Dendritic cell treated with granulocyte-macrophage colony-stimulating factor and Interleukin-4, amounts not matched to agents 40 ng/mL and 50 ng/mL, for 4 days (primary cell): ENCODE data around the gene MERTK.

ENCODE experiments used
- H3K27ac Mint-ChIP-seq: one replicate; pipeline ENCODE4 v1.8.0; 2022; ENCODE audit warnings: mild to moderate bottlenecking, mixed read lengths
- H3K27me3 Mint-ChIP-seq: one replicate; pipeline ENCODE4 v1.8.0; 2022; ENCODE audit warnings: mild to moderate bottlenecking, mixed read lengths
- H3K36me3 Mint-ChIP-seq: one replicate; pipeline ENCODE4 v1.8.0; 2022; ENCODE audit warnings: low read depth, mixed read lengths
- H3K4me1 Mint-ChIP-seq: one replicate; pipeline ENCODE4 v1.8.0; 2022; ENCODE audit warnings: low read depth, mixed read lengths
- H3K4me3 Mint-ChIP-seq: one replicate; pipeline ENCODE4 v1.8.0; 2022; ENCODE audit warnings: mild to moderate bottlenecking, moderate library complexity, mixed read lengths
- H3K9me3 Mint-ChIP-seq: one replicate; pipeline ENCODE4 v1.8.0; 2022; ENCODE audit warnings: mixed read lengths
- intact Hi-C: fragments of 100-400 bp; cut with micrococcal nuclease; formaldehyde crosslinking; loops from one replicate; pipeline ENCODE4 v1.15.0; 2022

The MERTK gene

GRCh38 chr2:112048236-112048592 lies 149.8 kb downstream of the MERTK start:
- no peak overlapping the region for H3K4me3 Mint-ChIP-seq
- intact Hi-C loops = loop anchor here (2.0 kb wide), 1 partner anchor 161 kb away; no protein-coding TSS in a partner anchor
- no peaks in the 10 kb centered on the region for H3K36me3 Mint-ChIP-seq
- no peaks in the 10 kb centered on the region for H3K9me3 Mint-ChIP-seq
- peaks cover 25% of the 10 kb centered on the region for H3K4me1 Mint-ChIP-seq
- H3K27me3 Mint-ChIP-seq = no peaks in the 10 kb centered on the region
- H3K27ac Mint-ChIP-seq = no peak overlapping the region

DNA sequence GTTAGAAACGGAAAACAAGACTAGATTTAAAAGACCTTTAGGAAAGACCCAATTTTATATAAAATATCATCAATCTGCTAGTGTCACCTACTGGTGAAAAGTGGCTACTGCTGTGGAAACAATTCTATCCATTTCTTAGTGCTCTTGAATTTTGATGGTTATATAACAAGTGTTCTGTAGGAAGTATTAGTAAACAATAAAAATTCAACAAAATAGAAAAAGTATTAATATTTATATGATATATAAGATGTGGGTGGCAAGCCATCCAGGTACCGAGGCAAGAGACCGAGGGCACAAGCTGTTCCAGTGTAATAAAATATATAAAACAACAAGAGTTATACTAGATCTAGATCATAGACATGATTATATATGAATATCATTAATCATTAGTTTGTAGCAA lies 150.5 kb downstream of the MERTK start:
- H3K36me3 Mint-ChIP-seq = no peaks in the 10 kb centered on the region
- H3K4me3 Mint-ChIP-seq = no peak overlapping the region
- H3K27me3 Mint-ChIP-seq = no peaks in the 10 kb centered on the region
- peaks cover 27% of the 10 kb centered on the region for H3K4me1 Mint-ChIP-seq
- H3K27ac Mint-ChIP-seq = no peak overlapping the region
- H3K9me3 Mint-ChIP-seq = no peaks in the 10 kb centered on the region
- intact Hi-C loops = loop anchor here (2.0 kb wide), 1 partner anchor 162 kb away; no protein-coding TSS in a partner anchor

GRCh38 chr2:112050316-112050715 lies 151.9 kb downstream of the MERTK start:
- peaks cover 27% of the 10 kb centered on the region for H3K4me1 Mint-ChIP-seq
- no peaks in the 10 kb centered on the region for H3K27me3 Mint-ChIP-seq
- no peak overlapping the region for H3K4me3 Mint-ChIP-seq
- H3K27ac Mint-ChIP-seq = no peak overlapping the region
- H3K9me3 Mint-ChIP-seq = no peaks in the 10 kb centered on the region
- intact Hi-C loops = loop anchor here (10.0 kb wide), 1 partner anchor 204 kb away; the partner anchor contains the start of gene ZC3H8
- peaks cover 8% of the 10 kb centered on the region for H3K36me3 Mint-ChIP-seq

- H3K4me3 Mint-ChIP-seq = peak overlapping the region; percentile 97
- H3K27me3 Mint-ChIP-seq = no peaks in the 10 kb centered on the region
- peaks cover 25% of the 10 kb centered on the region for H3K36me3 Mint-ChIP-seq
- H3K4me1 Mint-ChIP-seq = peaks cover 38% of the 10 kb centered on the region
- intact Hi-C loops = loop anchor here (10.0 kb wide), 1 partner anchor 201 kb away; the partner anchor contains the start of gene ZC3H8
- H3K9me3 Mint-ChIP-seq = no peaks in the 10 kb centered on the region
- H3K27ac Mint-ChIP-seq = peak overlapping the region; percentile 94
Observed at GRCh38 chr2:112053917-112054846, 155.8 kb downstream of the MERTK start.

- peak within 1 kb of the TSS; percentile 97 for H3K4me3 Mint-ChIP-seq
- no peaks in the 10 kb centered on the region for H3K9me3 Mint-ChIP-seq
- peaks cover 29% of the 10 kb centered on the region for H3K36me3 Mint-ChIP-seq
- peaks cover 31% of the 10 kb centered on the region for H3K4me1 Mint-ChIP-seq
- H3K27me3 Mint-ChIP-seq = no peaks in the 10 kb centered on the region
- intact Hi-C loops = loop anchor here (5.0 to 10.0 kb wide), 2 partner anchors 200 to 227 kb away; partner anchors contain the start of gene ZC3H8
- peak within 1 kb of the TSS; percentile 94 for H3K27ac Mint-ChIP-seq
Observed at GRCh38 chr2:112054847-112055729, 156.7 kb downstream of the MERTK start, which contains the start of gene TMEM87B. TSS of gene TMEM87B (plus strand) at chr2:112055269. CDS start at chr2:112055592, 323 bp downstream.

DNA sequence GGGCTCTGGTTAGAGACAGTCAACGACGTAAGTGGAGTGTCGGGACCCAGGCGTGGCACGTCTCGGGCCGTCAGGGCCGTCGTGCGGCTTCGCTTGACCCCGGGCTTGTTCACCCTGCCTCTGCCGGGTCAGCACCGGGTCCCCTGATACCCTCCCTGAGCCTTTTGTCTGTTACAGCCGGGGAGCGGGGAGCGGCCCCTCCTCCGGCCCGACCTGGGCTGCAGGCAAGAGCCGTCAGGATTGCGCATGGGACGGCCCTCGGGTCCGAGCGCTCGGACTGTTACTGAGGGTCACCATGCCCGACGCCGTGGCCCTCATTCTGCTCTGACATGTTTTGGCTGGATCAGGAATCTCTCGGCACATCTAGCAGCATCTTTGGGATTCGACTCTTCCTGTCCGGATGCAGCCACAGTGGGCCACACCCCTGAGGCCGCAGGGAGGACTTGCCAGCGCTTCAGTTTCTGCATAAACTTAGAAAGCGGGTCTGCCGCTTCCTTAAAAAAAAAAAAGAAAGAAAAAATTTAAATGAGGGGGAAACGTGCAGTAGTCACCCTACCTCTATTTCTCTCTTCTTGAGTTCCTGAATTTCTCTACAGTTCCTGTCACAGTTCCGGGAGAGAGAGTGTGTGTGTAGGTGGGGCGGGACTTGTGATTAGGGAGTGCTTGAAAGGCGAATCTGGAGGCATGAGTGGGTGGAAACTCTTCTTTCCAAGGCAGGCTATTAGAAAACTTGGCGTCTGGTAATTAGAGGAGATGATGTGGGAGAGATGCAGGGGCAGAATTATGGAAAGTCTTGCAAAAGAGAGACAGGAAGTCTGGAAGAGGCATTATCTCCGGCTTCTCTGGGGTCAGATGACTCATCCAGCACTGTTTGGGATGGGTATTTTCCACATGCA lies 157.6 kb downstream of the MERTK start:
- Mint-ChIP-seq H3K27ac (peak overlapping the region; percentile 94), H3K27me3 (no peaks in the 10 kb centered on the region)

DNA sequence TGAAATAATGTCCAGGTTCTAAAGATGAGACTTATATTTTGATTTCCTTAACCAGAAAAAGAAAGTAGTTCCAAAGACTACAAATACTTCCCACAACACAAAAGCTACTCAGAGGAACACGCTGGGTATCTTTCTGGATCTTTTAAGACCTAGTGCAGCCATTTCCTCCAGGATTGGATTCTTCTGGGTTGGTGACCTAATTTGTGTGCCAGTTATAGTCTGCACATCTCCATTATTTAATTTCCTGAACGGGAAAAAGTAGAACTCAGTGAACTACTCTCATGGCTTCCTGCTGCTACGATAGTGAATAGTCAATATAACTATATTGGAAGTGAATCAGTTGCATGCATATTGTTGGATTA lies 158.2 kb downstream of the MERTK start:
- peaks cover 31% of the 10 kb centered on the region for H3K4me1 Mint-ChIP-seq
- no peaks in the 10 kb centered on the region for H3K9me3 Mint-ChIP-seq
- H3K27ac Mint-ChIP-seq = peak overlapping the region; percentile 94
- intact Hi-C loops = loop anchor here (5.0 to 10.0 kb wide), 2 partner anchors 198 to 226 kb away; partner anchors contain the start of gene ZC3H8
- H3K4me3 Mint-ChIP-seq = peak overlapping the region; percentile 94
- H3K27me3 Mint-ChIP-seq = no peaks in the 10 kb centered on the region
- peaks cover 36% of the 10 kb centered on the region for H3K36me3 Mint-ChIP-seq

More for the DNA sequence above, 157.6 kb downstream of the MERTK start:
- Mint-ChIP-seq H3K36me3 (peaks cover 29% of the 10 kb centered on the region), H3K4me1 (peaks cover 31% of the 10 kb centered on the region), H3K9me3 (no peaks in the 10 kb centered on the region), H3K4me3 (peak overlapping the region; percentile 94)
- intact Hi-C loops = loop anchor here (5.0 to 10.0 kb wide), 2 partner anchors 199 to 226 kb away; partner anchors contain the start of gene ZC3H8

DNA sequence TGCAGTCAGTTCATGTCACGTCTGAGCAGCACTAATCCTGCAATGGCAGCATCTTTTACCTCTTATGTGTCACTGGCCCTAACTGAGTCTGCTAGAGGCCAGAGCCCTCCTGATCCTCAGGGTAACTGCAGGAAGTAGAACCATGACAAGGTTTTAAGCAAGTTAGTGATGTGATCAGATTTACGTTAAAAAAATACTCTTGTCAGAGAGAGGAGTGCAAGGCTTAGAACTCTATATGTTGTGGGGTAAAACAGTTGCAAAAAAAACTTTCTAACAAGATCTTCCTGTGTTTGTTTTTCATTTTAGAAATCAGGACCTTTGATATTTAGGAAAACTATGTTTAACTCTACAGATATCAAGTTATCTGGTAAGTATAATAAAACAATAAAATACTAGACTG lies 161.3 kb downstream of the MERTK start:
- H3K9me3 Mint-ChIP-seq = no peaks in the 10 kb centered on the region
- no peak overlapping the region for H3K27ac Mint-ChIP-seq
- H3K27me3 Mint-ChIP-seq = no peaks in the 10 kb centered on the region
- intact Hi-C loops = loop anchor here (5.0 to 10.0 kb wide), 2 partner anchors 195 to 223 kb away; partner anchors contain the start of gene ZC3H8
- peaks cover 59% of the 10 kb centered on the region for H3K36me3 Mint-ChIP-seq
- peaks cover 30% of the 10 kb centered on the region for H3K4me1 Mint-ChIP-seq
- no peak overlapping the region for H3K4me3 Mint-ChIP-seq

DNA sequence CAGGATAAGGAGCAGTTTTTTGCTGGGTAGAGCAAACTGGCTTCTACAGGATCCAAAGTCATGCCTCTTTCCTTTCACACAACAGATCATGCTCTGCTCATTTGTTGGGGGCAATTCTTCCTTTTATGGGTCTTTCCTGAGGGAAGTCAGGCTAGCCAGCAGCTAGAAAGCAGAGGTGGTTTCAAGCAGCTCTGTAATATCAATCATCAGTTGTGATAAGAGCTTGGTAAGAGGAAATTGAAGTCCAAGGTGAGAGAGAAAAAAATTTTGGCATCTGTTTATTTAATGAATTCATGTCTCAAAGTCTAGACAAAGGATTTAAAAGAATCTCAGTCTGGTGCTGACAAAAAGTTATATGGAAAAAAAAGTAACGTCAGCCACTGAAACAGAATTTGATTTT lies 162.9 kb downstream of the MERTK start:
- intact Hi-C loops = no loop called here
- peaks cover 62% of the 10 kb centered on the region for H3K36me3 Mint-ChIP-seq
- no peak overlapping the region for H3K27ac Mint-ChIP-seq

DNA sequence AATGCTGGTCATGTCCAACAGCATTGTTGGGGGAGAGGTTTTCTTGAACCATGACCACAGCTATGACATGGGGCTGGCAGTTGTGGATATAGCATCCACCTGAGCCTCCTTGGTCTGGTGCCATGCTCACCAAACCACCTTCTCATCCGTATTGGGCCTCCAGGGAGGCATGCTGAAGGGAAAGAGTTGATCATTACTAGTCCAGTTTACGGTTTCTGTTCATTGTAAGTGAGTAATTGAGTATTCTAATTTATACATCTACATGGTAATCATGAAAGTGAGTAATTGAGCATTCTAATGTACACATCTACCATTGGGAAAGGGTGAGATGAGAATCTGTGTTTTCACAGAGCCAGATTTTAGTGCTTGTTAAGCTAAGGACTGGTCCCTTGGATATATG lies 163.4 kb downstream of the MERTK start:
- intact Hi-C loops = no loop called here
- Mint-ChIP-seq H3K4me1 (peaks cover 27% of the 10 kb centered on the region), H3K36me3 (peaks cover 67% of the 10 kb centered on the region), H3K27me3 (no peaks in the 10 kb centered on the region), H3K4me3 (no peak overlapping the region), H3K27ac (no peak overlapping the region), H3K9me3 (no peaks in the 10 kb centered on the region)

More for the DNA sequence above, 162.9 kb downstream of the MERTK start:
- Mint-ChIP-seq H3K4me1 (peaks cover 32% of the 10 kb centered on the region), H3K9me3 (no peaks in the 10 kb centered on the region), H3K27me3 (no peaks in the 10 kb centered on the region), H3K4me3 (no peak overlapping the region)

DNA sequence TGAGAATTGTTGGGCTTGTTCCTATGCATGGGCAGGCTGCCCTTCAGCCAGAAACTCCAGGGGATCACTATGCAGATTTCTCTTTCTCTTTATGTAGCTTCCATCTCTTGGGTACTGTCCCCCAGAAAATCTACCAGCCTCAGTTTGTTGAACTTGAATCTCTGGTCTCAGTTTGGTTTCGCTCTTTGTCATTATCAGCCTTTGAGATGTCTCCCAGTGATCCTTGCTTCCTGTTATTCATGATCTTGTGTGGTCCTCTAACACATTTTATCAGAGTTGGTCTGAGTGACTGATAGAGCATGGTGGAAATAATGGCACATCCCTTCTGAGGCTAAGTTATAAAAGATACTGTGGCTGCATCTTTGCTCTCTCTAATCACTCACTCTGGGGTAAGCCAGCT lies 164.5 kb downstream of the MERTK start:
- H3K4me1 Mint-ChIP-seq = peaks cover 24% of the 10 kb centered on the region
- H3K27me3 Mint-ChIP-seq = no peaks in the 10 kb centered on the region
- intact Hi-C loops = no loop called here
- H3K27ac Mint-ChIP-seq = no peak overlapping the region
- H3K36me3 Mint-ChIP-seq = peaks cover 77% of the 10 kb centered on the region
- no peak overlapping the region for H3K4me3 Mint-ChIP-seq
- no peaks in the 10 kb centered on the region for H3K9me3 Mint-ChIP-seq

DNA sequence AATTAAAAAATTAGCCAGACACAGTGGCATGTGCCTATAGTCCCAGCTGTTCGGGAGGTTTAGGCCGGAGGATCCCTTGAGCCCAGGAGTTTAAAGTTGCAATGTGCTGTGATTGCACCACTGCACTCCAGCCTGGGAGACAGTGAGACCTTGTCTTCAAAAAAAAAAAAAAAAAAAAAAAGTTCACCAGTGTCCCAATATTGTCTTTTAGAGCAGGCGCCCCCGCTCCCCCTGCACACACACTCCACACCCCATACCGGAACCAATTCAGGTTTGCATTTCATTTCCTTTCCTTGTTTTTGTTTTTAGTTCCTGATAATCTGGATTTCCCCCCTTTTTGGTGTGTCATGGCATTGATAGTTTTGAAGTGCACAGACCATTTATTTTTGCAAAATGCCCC lies 167.1 kb downstream of the MERTK start:
- Mint-ChIP-seq H3K27ac (no peak overlapping the region), H3K27me3 (no peaks in the 10 kb centered on the region), H3K36me3 (peaks cover 90% of the 10 kb centered on the region), H3K4me3 (no peak overlapping the region), H3K9me3 (no peaks in the 10 kb centered on the region), H3K4me1 (peaks cover 15% of the 10 kb centered on the region)
- intact Hi-C loops = no loop called here

DNA sequence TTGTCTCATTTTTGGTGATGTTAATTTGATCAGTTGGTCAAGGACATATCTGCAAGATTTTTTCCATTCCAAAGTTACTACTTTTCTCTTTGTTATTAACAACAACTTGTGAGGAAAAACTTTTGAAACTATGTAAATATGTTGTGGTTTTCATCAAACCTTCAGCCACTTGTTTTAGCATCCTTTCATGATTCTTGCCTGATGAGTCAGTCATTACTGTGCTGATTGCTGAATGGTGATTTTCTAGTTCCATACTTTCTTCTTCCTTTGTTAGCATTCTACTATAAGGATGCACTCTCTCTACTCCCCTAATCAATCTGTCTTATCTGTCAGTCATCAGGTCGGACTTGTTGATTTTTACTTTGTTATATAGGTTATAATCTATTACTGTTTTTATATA lies 167.6 kb downstream of the MERTK start:
- Mint-ChIP-seq H3K4me1 (peaks cover 15% of the 10 kb centered on the region), H3K9me3 (no peaks in the 10 kb centered on the region)
- intact Hi-C loops = no loop called here

More for the DNA sequence above, 167.6 kb downstream of the MERTK start:
- Mint-ChIP-seq H3K27ac (no peak overlapping the region), H3K36me3 (peaks cover 95% of the 10 kb centered on the region), H3K4me3 (no peak overlapping the region), H3K27me3 (no peaks in the 10 kb centered on the region)
